HepG2 (cell line): ENCODE results near the gene RPF1. TPM values are rescaled to one million over a fixed set of nuclear protein-coding genes. Genes with fewer than 3 reads are reported as not detected.

Experiments
- ATF1 ChIP-seq: IDR thresholded peaks from 2 replicates; pipeline ENCODE4 v1.6.1; 2016; ENCODE audit warnings: mild to moderate bottlenecking, control low read depth
- CENPT ChIP-seq: sonication (generic); formaldehyde crosslinking; IDR thresholded peaks from 2 replicates; pipeline ENCODE4 v1.8.0; 2022; ENCODE audit warnings: low read depth, mild to moderate bottlenecking, moderate library complexity, missing genetic modification reagents
- DMTF1 ChIP-seq: sonication (generic); formaldehyde crosslinking; IDR thresholded peaks from 2 replicates; pipeline ENCODE4 v1.4.0; 2020; ENCODE audit warnings: mild to moderate bottlenecking, missing genetic modification reagents
- E2F5 ChIP-seq: sonication (generic); formaldehyde crosslinking; conservative IDR thresholded peaks from 2 replicates; pipeline ENCODE4 v1.4.0; 2020; ENCODE audit warnings: missing genetic modification reagents
- IKZF5 ChIP-seq: IDR thresholded peaks from 2 replicates; pipeline ENCODE4 v1.6.1; 2018; ENCODE audit warnings: missing genetic modification reagents, mild to moderate bottlenecking, missing compliant biosample characterization
- PBX2 ChIP-seq: IDR thresholded peaks from 2 replicates; pipeline ENCODE4 v1.6.1; 2016; ENCODE audit warnings: control low read depth
- PHF20 ChIP-seq: sonication (generic); formaldehyde crosslinking; IDR thresholded peaks from 2 replicates; pipeline ENCODE4 v1.5.0; 2020; ENCODE audit warnings: mild to moderate bottlenecking, missing genetic modification reagents
- RBM39 ChIP-seq: fragments of 200-400 bp; formaldehyde crosslinking; IDR thresholded peaks from one replicate; pipeline ENCODE4 v1.6.1; 2018; ENCODE audit warnings: antibody characterized with exemption, mild to moderate bottlenecking, low read depth, low read length; ENCODE audit not compliant: poor library complexity, severe bottlenecking
- SKIL ChIP-seq: sonication (generic); formaldehyde crosslinking; IDR thresholded peaks from 2 replicates; pipeline ENCODE4 v1.8.0; 2022; ENCODE audit warnings: missing genetic modification reagents, mild to moderate bottlenecking, moderate library complexity, borderline replicate concordance
- THAP11 ChIP-seq: IDR thresholded peaks from 2 replicates; pipeline ENCODE4 v1.6.1; 2016; ENCODE audit warnings: missing biosample characterization, missing genetic modification reagents
- ZHX2 ChIP-seq, 2 experiments: sonication (generic) in 1 of 2; formaldehyde crosslinking in 1 of 2; IDR thresholded peaks; 2 replicates each; pipeline versions ENCODE4 v1.6.1 to v1.9.0; 2014 to 2022; ENCODE audit warnings: antibody characterized with exemption in 1 of 2, borderline replicate concordance in 1 of 2, inconsistent platforms in 1 of 2, low read depth in 1 of 2, missing genetic modification reagents in 1 of 2
- ZNF224 ChIP-seq: sonication (generic); formaldehyde crosslinking; IDR thresholded peaks from 2 replicates; pipeline ENCODE4 v1.5.0; 2020; ENCODE audit warnings: mild to moderate bottlenecking, missing genetic modification reagents
- ZNF709 ChIP-seq: sonication (generic); formaldehyde crosslinking; IDR thresholded peaks from 2 replicates; pipeline ENCODE4 v1.5.0; 2020; ENCODE audit warnings: mild to moderate bottlenecking, missing genetic modification reagents
- polyA plus RNA-seq, 8 experiments: library from polyadenylated mRNA; depleted of rRNA in 3 of 8; stranded (reverse) in 7 of 8; unstranded in 1 of 8; fragments of >200 nt; fragmentation: Illumina TruSeq in 4 of 8; extraction: Trizol in 4 of 8; gene quantifications; 2 replicates each; pipeline versions ENCODE4 v1.2.1 to v1.2.3, GENCODE V29; 2011 to 2016; ENCODE audit warnings: low read depth in 4 of 8, missing spikeins in 1 of 8, mixed read lengths in 1 of 8; ENCODE audit not compliant: insufficient read depth in 1 of 8
- total RNA-seq, 5 experiments: library from RNA; depleted of rRNA; stranded (reverse); fragments of >200 nt; fragmentation: Illumina TruSeq; extraction: Trizol; gene quantifications; 2 replicates each; pipeline ENCODE4 v1.2.3, GENCODE V29; 2016; ENCODE audit warnings: low read depth in 1 of 5

The RPF1 gene
- total and polyA plus RNA-seq, 2 of the 13 experiments (the other 11 are each of a cell fraction or from before 2014, with no cell fraction given), result 23.0 to 39.0 TPM

GRCh38 chr1:84504580-84505492 lies 25.8 kb downstream of the RPF1 start (continued):
- no peak for TF ChIP-seq ZHX2 (IDR thresholded peaks at IDR 0.05; ENCODE audit: low read depth)
- TF ChIP-seq ZHX2 (CRISPR knock-in tag; IDR thresholded peaks at IDR 0.05; ENCODE audit: borderline replicate concordance), result 0 out of 2 replicates have a peak, but pooled peaks have one; percentile 37
- 0 out of 2 replicates have a peak, but pooled peaks have one; percentile 46 for TF ChIP-seq THAP11 (CRISPR knock-in tag)
- TF ChIP-seq ZNF224 (CRISPR knock-in tag), result no peak
- TF ChIP-seq PBX2 (CRISPR knock-in tag), result no peak
- no peak; the same call in 1 of the 2 replicates for TF ChIP-seq IKZF5 (CRISPR knock-in tag)
- no peak for TF ChIP-seq CENPT (CRISPR knock-in tag)
- TF ChIP-seq SKIL (CRISPR knock-in tag), result peak; percentile 48; the same call in 1 of the 2 replicates
- no peak for TF ChIP-seq PHF20 (CRISPR knock-in tag)
- no peak for TF ChIP-seq ZNF709 (CRISPR knock-in tag)
- no peak for TF ChIP-seq DMTF1
- TF ChIP-seq E2F5, result no peak
- TF ChIP-seq RBM39, result no peak
- TF ChIP-seq ATF1 (CRISPR knock-in tag), result no peak
